SU-DHL-6 (cell line): ENCODE measurements around the gene NCOA4.

ENCODE experiments used
- H2AFZ ChIP-seq: fragments of 200-600 bp; sonication (generic); 2 replicates; pipeline ENCODE4 v1.6.1; 2014; ENCODE audit warnings: low read depth, mild to moderate bottlenecking, moderate library complexity, mixed read lengths, antibody characterized with exemption, low read length; ENCODE audit not compliant: severe bottlenecking
- H3F3A ChIP-seq: fragments of 200-600 bp; shearing (Covaris generic); 2 replicates; pipeline ENCODE4 v1.6.0; 2016; ENCODE audit warnings: antibody characterized with exemption, mild to moderate bottlenecking; ENCODE audit not compliant: insufficient read depth
- H3K27ac ChIP-seq: fragments of 200-600 bp; sonication (generic); 2 replicates; pipeline ENCODE4 v1.5.1; 2016; ENCODE audit warnings: low read depth, mild to moderate bottlenecking, low read length, moderate library complexity, mixed read lengths
- H3K27me3 ChIP-seq: fragments of 200-600 bp; sonication (generic), shearing (Covaris generic); 2 replicates; pipeline ENCODE4 v1.6.0; 2014; ENCODE audit warnings: mild to moderate bottlenecking, low read length
- H3K36me3 ChIP-seq: fragments of 200-600 bp; sonication (generic); 2 replicates; pipeline ENCODE4 v1.6.1; 2014; ENCODE audit warnings: mild to moderate bottlenecking, low read length, mixed read lengths
- H3K4me2 ChIP-seq: fragments of 300-600, 200-600 bp; shearing (Covaris generic), sonication (generic); 2 replicates; pipeline ENCODE4 v1.6.0; 2014; ENCODE audit warnings: low read length, low read depth, mild to moderate bottlenecking; ENCODE audit not compliant: poor library complexity, severe bottlenecking
- H3K4me3 ChIP-seq: fragments of 200-600 bp; sonication (generic); 2 replicates; pipeline ENCODE4 v1.5.1; 2014; ENCODE audit warnings: antibody characterized with exemption, low read length, mild to moderate bottlenecking, mixed read lengths; ENCODE audit not compliant: insufficient read depth, poor library complexity, severe bottlenecking
- H3K79me2 ChIP-seq: fragments of 200-600 bp; sonication (generic); 2 replicates; pipeline ENCODE4 v1.6.1; 2014; ENCODE audit warnings: mild to moderate bottlenecking, low read length, moderate library complexity; ENCODE audit not compliant: insufficient read depth
- H3K9ac ChIP-seq: fragments of 200-600 bp; sonication (generic); 2 replicates; pipeline ENCODE4 v1.7.0; 2014; ENCODE audit warnings: mild to moderate bottlenecking, low read length
- H3K9me2 ChIP-seq: fragments of 200-600 bp; sonication (generic); replicated peaks from 2 replicates; pipeline ENCODE4 v1.6.1; 2014; ENCODE audit warnings: low read length; ENCODE audit not compliant: insufficient read depth
- H3K9me3 ChIP-seq: fragments of 200-600 bp; sonication (generic); 2 replicates; pipeline ENCODE4 v1.6.1; 2014; ENCODE audit warnings: low read length, mixed read lengths; ENCODE audit not compliant: insufficient read depth
- H4K20me1 ChIP-seq: fragments of 200-600 bp; sonication (generic); 2 replicates; pipeline ENCODE4 v1.6.1; 2014; ENCODE audit warnings: low read depth, mild to moderate bottlenecking, antibody characterized with exemption, low read length, moderate library complexity, mixed read lengths
- CTCF ChIP-seq: fragments of 200-600 bp; sonication (generic); IDR thresholded peaks from one replicate; pipeline ENCODE4 v1.5.1; 2017; ENCODE audit warnings: antibody characterized with exemption, mild to moderate bottlenecking, low read length, moderate library complexity; ENCODE audit not compliant: insufficient read depth, poor library complexity, severe bottlenecking
- EZH2phosphoT487 ChIP-seq: fragments of 200-600 bp; sonication (generic), shearing (Covaris generic); conservative IDR thresholded peaks from 2 replicates; pipeline ENCODE4 v1.6.1; 2018; ENCODE audit warnings: mild to moderate bottlenecking, antibody characterized with exemption, low read length, moderate library complexity, mixed read lengths

NCOA4 gene

GRCh38 chr10:46068905-46069304 lies 38.5 kb upstream of the NCOA4 start:
- no peak overlapping the region for H3K9ac ChIP-seq
- H3F3A ChIP-seq = no peaks in the 10 kb centered on the region
- H3K9me2 ChIP-seq = no peaks in the 10 kb centered on the region
- H3K27me3 ChIP-seq = no peaks in the 10 kb centered on the region
- no peaks in the 10 kb centered on the region for H3K36me3 ChIP-seq
- TF ChIP-seq EZH2phosphoT487 (no peak), CTCF (no peak)
- H3K79me2 ChIP-seq = no peaks in the 10 kb centered on the region
- no peaks in the 10 kb centered on the region for H3K9me3 ChIP-seq
- no peak overlapping the region for H3K4me2 ChIP-seq
- no peaks in the 10 kb centered on the region for H4K20me1 ChIP-seq
- no peak overlapping the region for H2AFZ ChIP-seq
- no peak overlapping the region for H3K27ac ChIP-seq
- H3K4me3 ChIP-seq = no peak overlapping the region

- no peak for TF ChIP-seq CTCF
- no peak for TF ChIP-seq EZH2phosphoT487
- Histone ChIP-seq H3K9me2 (no peaks in the 10 kb centered on the region), H3K9me3 (no peaks in the 10 kb centered on the region), H3K27me3 (no peaks in the 10 kb centered on the region), H2AFZ (no peak overlapping the region), H3F3A (no peaks in the 10 kb centered on the region), H3K4me2 (no peak overlapping the region), H3K4me3 (no peak overlapping the region), H3K27ac (no peak overlapping the region), H3K9ac (no peak overlapping the region), H3K79me2 (no peaks in the 10 kb centered on the region), H3K36me3 (no peaks in the 10 kb centered on the region), H4K20me1 (no peaks in the 10 kb centered on the region)
Observed at GRCh38 chr10:46068117-46068516, 37.7 kb upstream of the NCOA4 start.

GRCh38 chr10:46064269-46064817 lies 33.9 kb upstream of the NCOA4 start:
- H3K9ac ChIP-seq = no peak overlapping the region
- no peaks in the 10 kb centered on the region for H3F3A ChIP-seq
- H2AFZ ChIP-seq = no peak overlapping the region

More at GRCh38 chr10:46064269-46064817, 33.9 kb upstream of the NCOA4 start:
- Histone ChIP-seq H3K27ac (no peak overlapping the region), H3K9me2 (no peaks in the 10 kb centered on the region), H3K9me3 (no peaks in the 10 kb centered on the region), H4K20me1 (no peaks in the 10 kb centered on the region), H3K4me2 (no peak overlapping the region), H3K4me3 (no peak overlapping the region), H3K27me3 (no peaks in the 10 kb centered on the region; the same call in 1 of the 2 replicates), H3K36me3 (no peaks in the 10 kb centered on the region), H3K79me2 (no peaks in the 10 kb centered on the region)
- TF ChIP-seq CTCF = no peak
- no peak for TF ChIP-seq EZH2phosphoT487
